Mononuclear cell (primary cell): ENCODE measurements around the gene TRIM63. TPM values are rescaled to one million over a fixed set of nuclear protein-coding genes. Genes with fewer than 3 reads are reported as not detected.

Experiments
- H3K27me3 ChIP-seq: 2 replicates; pipeline ENCODE4 v1.6.0; 2011; ENCODE audit warnings: low read length, control low read depth; ENCODE audit not compliant: insufficient read depth
- H3K4me1 ChIP-seq: 2 replicates; pipeline ENCODE4 v1.5.1; 2011; ENCODE audit warnings: mild to moderate bottlenecking, low read length, control low read depth; ENCODE audit not compliant: insufficient read depth
- H3K4me3 ChIP-seq: 2 replicates; pipeline ENCODE4 v1.5.1; 2011; ENCODE audit warnings: mild to moderate bottlenecking, low read length, moderate library complexity
- H3K9me3 ChIP-seq: 2 replicates; pipeline ENCODE4 v1.5.1; 2011; ENCODE audit warnings: low read depth, mild to moderate bottlenecking, control low read depth, low read length
- total RNA-seq: library from RNA; depleted of rRNA; stranded (reverse); fragments of >200 nt; gene quantifications from one replicate; pipeline ENCODE4 v1.2.3, GENCODE V29; 2012

The TRIM63 gene
- total RNA-seq, 1 donor: not detected

DNA sequence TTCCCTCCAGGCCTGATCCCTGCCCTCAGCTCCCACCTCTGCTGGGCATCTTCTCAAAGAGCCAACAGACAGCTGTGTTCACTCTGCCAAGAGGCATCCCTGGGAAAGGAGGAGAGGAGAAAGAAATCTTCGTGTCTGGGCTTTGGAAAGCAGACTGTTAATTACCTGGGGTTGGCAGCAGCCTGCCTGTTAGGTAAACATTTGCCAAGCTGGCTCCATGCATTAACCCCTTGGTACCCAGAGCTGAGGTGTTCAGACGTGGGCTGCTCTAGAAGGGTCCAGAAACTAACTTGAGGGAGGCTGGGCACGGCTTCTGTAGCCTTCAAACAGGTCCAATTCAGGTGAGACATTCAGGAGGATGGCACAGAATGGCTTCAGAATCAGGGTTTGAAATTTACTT lies 54.6 kb downstream of the TRIM63 start:
- Histone ChIP-seq H3K4me1 (peaks cover 35% of the 10 kb centered on the region), H3K4me3 (no peak overlapping the region), H3K9me3 (no peaks in the 10 kb centered on the region), H3K27me3 (no peaks in the 10 kb centered on the region)

DNA sequence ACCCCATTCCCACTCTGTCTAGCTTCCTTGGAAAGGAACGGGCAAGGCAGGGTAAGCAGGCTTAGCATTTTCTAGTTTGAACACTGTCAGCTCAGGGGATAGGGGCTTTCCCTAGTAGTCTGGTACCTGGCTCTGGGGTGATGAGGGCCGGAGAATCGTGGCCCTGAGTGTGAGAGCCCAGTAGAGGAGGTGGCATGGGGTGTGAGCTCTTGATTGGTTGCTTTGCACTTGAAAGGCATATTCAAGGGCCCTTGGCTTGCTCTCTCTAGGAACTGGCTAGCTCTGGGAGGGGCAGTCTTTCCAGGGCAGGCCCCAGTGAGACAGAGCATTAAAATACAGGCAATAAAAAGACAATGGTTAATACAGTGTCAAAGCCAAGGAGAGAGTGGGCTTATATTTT lies 56.6 kb downstream of the TRIM63 start:
- H3K4me1 ChIP-seq: peaks cover 16% of the 10 kb centered on the region
- no peak overlapping the region for H3K4me3 ChIP-seq
- no peaks in the 10 kb centered on the region for H3K9me3 ChIP-seq
- no peaks in the 10 kb centered on the region for H3K27me3 ChIP-seq

DNA sequence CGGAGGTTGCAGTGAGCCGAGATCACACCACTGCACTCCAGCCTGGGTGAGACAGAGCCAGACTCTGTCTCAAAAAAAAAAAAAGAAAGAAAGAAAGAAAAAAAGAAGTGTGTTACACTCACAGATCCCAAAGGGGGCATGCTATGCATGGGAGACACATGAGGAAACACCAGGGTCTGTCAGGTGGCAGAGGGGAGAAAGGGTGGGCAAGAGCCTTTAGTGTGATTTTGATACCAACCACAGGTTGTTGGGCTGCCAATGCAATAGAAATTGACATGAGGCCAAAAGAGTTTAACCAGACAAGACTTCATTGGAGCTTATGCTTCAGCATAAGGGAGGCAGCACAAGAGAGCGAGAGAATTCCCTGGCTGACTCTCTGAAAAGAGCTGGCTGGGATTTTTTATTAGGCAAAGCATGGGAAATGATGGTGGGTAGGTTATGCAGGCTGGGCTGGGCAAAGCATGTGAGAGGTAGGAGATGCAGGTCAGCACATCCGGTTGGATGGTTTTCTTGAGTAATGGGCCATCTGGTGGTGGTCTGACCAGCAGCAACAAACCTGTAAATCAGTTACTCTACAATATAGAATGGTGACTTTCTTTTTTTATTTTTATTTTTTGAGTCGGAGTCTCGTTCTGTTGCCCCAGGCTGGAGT lies 57.5 kb downstream of the TRIM63 start:
- Histone ChIP-seq H3K27me3 (no peaks in the 10 kb centered on the region), H3K9me3 (no peaks in the 10 kb centered on the region), H3K4me1 (peaks cover 7% of the 10 kb centered on the region), H3K4me3 (no peak overlapping the region)

DNA sequence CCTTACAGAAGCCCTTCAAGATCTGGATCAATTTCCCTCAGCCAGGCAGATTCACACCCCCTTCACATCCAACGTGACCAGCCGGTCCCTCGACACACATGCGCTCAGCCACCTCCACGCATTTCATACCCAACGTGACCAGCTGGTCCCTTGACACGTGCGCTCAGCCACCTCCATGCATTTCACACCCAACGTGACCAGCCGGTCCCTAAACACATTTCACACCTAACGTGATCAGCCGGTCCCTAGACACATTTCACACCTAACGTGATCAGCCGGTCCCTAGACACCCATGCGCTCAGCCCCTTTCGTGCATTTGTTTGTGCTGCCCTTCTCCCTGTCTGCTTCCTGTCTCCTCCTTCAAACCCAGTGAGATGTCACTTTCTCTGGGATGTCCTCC lies 60.7 kb downstream of the TRIM63 start:
- Histone ChIP-seq H3K27me3 (no peaks in the 10 kb centered on the region), H3K4me3 (no peak overlapping the region), H3K4me1 (peaks cover 11% of the 10 kb centered on the region), H3K9me3 (no peaks in the 10 kb centered on the region)

DNA sequence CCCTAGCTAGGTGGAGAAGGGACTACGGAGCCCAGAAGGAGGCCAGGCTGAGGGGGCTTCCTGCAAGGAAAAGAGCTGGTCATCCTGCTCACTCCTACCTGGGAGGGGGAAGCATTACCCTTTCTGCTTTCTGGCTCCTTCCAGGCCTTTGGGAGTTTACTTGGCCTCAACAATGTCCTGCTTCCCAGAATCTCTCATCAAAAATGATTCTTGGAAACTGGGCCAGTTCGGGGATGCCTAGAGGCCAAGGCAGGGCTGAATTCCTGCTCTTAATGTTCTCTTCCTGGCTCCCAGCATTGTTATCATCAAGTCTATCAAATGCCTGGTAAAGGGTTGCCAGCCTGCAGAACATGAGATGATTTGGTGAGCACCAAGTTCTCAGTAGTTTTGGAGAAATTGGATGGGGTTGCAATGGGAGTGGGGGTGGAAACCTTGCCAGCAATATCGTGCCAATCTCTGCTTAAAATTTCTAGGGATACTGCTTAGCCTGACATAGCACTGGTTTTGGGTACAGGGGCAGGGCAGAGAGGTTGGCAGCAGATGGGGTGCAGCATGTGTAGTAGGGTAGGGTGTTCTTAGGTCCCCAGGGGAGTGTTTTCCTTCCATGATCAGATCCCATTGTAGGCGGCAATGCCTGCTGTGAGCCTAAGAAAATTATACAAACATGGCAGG lies 61.9 kb downstream of the TRIM63 start:
- H3K9me3 ChIP-seq: no peaks in the 10 kb centered on the region
- no peak overlapping the region for H3K4me3 ChIP-seq
- H3K4me1 ChIP-seq: peaks cover 11% of the 10 kb centered on the region
- H3K27me3 ChIP-seq: no peaks in the 10 kb centered on the region

DNA sequence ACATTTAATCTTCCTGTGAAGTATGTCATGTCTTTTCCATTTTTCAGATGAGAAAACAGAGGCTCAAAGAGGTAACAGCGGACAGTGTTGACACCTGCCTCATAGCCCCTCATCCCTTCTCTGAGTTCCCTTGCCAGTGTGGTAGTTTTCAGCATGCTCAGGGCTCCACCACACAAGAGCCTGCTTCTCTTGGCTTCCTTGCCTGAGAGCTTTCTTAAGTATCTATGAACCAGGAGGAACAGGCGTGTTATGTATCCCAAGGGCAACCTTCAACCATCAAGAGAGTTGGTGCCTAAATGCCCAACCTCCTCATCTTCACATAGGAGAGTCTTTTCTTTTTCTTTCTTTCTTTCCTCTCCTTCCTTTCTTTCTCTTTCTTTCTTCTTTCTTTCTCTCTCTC lies 63.7 kb downstream of the TRIM63 start:
- Histone ChIP-seq H3K4me3 (no peak overlapping the region), H3K4me1 (peaks cover 11% of the 10 kb centered on the region), H3K9me3 (no peaks in the 10 kb centered on the region), H3K27me3 (no peaks in the 10 kb centered on the region)

DNA sequence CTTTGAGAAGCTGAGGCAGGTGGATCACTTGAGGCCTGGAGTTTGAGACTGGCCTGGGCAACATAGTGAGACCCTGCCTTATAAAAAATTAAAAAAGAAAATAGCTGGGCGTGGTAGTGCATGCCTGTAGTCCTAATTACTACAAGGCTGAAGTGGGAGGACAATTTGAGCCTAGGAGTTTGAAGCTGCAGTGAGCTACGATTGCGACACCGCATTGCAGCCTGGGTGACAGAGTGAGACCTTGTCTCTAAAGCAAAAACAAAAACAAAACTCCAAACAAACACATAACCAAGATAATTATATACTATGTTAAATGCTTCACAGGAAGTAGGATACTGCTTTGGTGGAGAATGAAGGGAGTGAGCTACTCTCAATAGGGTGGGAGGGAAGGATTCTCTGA lies 64.2 kb downstream of the TRIM63 start:
- Histone ChIP-seq H3K4me3 (no peak overlapping the region), H3K9me3 (no peaks in the 10 kb centered on the region), H3K27me3 (no peaks in the 10 kb centered on the region), H3K4me1 (peaks cover 16% of the 10 kb centered on the region)

Other genes starting within 250 kb of the TRIM63 start
- 17.0 TPM for gene MTFR1L, start 247.7 kb downstream of the TRIM63 start, total RNA-seq
- 0.94 TPM for gene AUNIP, start 208.2 kb downstream of the TRIM63 start, total RNA-seq
- 3.5 TPM for gene PAQR7, start 191.9 kb downstream of the TRIM63 start, total RNA-seq
- 6.4 TPM for gene STMN1, start 161.2 kb downstream of the TRIM63 start, total RNA-seq
- gene PAFAH2, start 69.6 kb downstream of the TRIM63 start, total RNA-seq: 5.8 TPM
- under 0.01 TPM for gene EXTL1, start 45.9 kb downstream of the TRIM63 start, total RNA-seq
- not detected for gene SLC30A2, start 21.5 kb downstream of the TRIM63 start, total RNA-seq
- 19.3 TPM for gene PDIK1L, start 44.2 kb upstream of the TRIM63 start, total RNA-seq
- not detected for gene FAM110D, start 91.4 kb upstream of the TRIM63 start, total RNA-seq
- not detected for gene C1orf232, start 101.3 kb upstream of the TRIM63 start, total RNA-seq
- 5.4 TPM for gene ZNF593, start 102.3 kb upstream of the TRIM63 start, total RNA-seq
- gene ZNF593OS, start 104.2 kb upstream of the TRIM63 start, total RNA-seq: not detected
- gene CNKSR1, start 109.9 kb upstream of the TRIM63 start, total RNA-seq: 0.42 TPM
- gene CATSPER4, start 123.0 kb upstream of the TRIM63 start, total RNA-seq: not detected
- gene CEP85, start 166.6 kb upstream of the TRIM63 start, total RNA-seq: 12.9 TPM
- gene SH3BGRL3, start 212.5 kb upstream of the TRIM63 start, total RNA-seq: 59.2 TPM
- gene UBXN11, start 239.0 kb upstream of the TRIM63 start, total RNA-seq: 24.5 TPM